HepG2 (cell line): ENCODE results near the gene LY6G5B. TPM values are rescaled to one million over a fixed set of nuclear protein-coding genes. Genes with fewer than 3 reads are reported as not detected.
A peak's percentile ranks its signal among the peaks of the same experiment; 100 is the strongest.

Experiments used
- HES4 ChIP-seq: sonication (generic); formaldehyde crosslinking; IDR thresholded peaks from 2 replicates; pipeline ENCODE4 v1.9.0; 2021; ENCODE audit warnings: mild to moderate bottlenecking, missing genetic modification reagents, borderline replicate concordance
- IKZF5 ChIP-seq: IDR thresholded peaks from 2 replicates; pipeline ENCODE4 v1.6.1; 2018; ENCODE audit warnings: missing genetic modification reagents, mild to moderate bottlenecking, missing compliant biosample characterization
- KMT2A ChIP-seq: sonication (generic); formaldehyde crosslinking; IDR thresholded peaks from 2 replicates; pipeline ENCODE4 v1.4.0; 2020; ENCODE audit warnings: missing genetic modification reagents
- MAFG ChIP-seq: sonication (generic); formaldehyde crosslinking; IDR thresholded peaks from 2 replicates; pipeline ENCODE4 v1.5.1; 2020; ENCODE audit warnings: mild to moderate bottlenecking, missing genetic modification reagents
- MIER2 ChIP-seq: IDR thresholded peaks from 2 replicates; pipeline ENCODE4 v1.6.1; 2016; ENCODE audit warnings: missing biosample characterization, missing genetic modification reagents
- NFE2L1 ChIP-seq: sonication (generic); formaldehyde crosslinking; IDR thresholded peaks from 2 replicates; pipeline ENCODE4 v1.4.0; 2020; ENCODE audit warnings: missing genetic modification reagents, mild to moderate bottlenecking, borderline replicate concordance
- PATZ1 ChIP-seq: sonication (generic); formaldehyde crosslinking; IDR thresholded peaks from 2 replicates; pipeline ENCODE4 v1.4.0; 2020; ENCODE audit warnings: missing genetic modification reagents
- PAX8 ChIP-seq: sonication (generic); formaldehyde crosslinking; IDR thresholded peaks from 2 replicates; pipeline ENCODE4 v1.8.0; 2022; ENCODE audit warnings: mild to moderate bottlenecking, missing genetic modification reagents, borderline replicate concordance
- PHF21A ChIP-seq: sonication (generic); formaldehyde crosslinking; IDR thresholded peaks from 2 replicates; pipeline ENCODE4 v1.5.0; 2020; ENCODE audit warnings: mild to moderate bottlenecking, missing genetic modification reagents
- RXRA ChIP-seq: sonication (generic); formaldehyde crosslinking; IDR thresholded peaks from 2 replicates; pipeline ENCODE4 v1.5.1; 2020; ENCODE audit warnings: missing genetic modification reagents
- SNAPC2 ChIP-seq: sonication (generic); formaldehyde crosslinking; IDR thresholded peaks from 2 replicates; pipeline ENCODE4 v1.8.1; 2022; ENCODE audit warnings: mild to moderate bottlenecking, missing genetic modification reagents
- SP2 ChIP-seq: sonication (generic); formaldehyde crosslinking; IDR thresholded peaks from 2 replicates; pipeline ENCODE4 v1.5.1; 2020; ENCODE audit warnings: mild to moderate bottlenecking, missing genetic modification reagents
- SSRP1 ChIP-seq: IDR thresholded peaks from 2 replicates; pipeline ENCODE4 v1.6.1; 2016; ENCODE audit warnings: control low read depth
- YEATS4 ChIP-seq: sonication (generic); formaldehyde crosslinking; IDR thresholded peaks from 2 replicates; pipeline ENCODE4 v1.4.0; 2020; ENCODE audit warnings: missing genetic modification reagents, borderline replicate concordance
- ZKSCAN1 ChIP-seq: fragments of 150-350 bp; IDR thresholded peaks from 2 replicates; pipeline ENCODE4 v1.6.1; 2014; ENCODE audit warnings: low read length
- ZNF3 ChIP-seq: IDR thresholded peaks from 2 replicates; pipeline ENCODE4 v1.7.0; 2017; ENCODE audit warnings: inconsistent platforms
- ZNF44 ChIP-seq: sonication (generic); formaldehyde crosslinking; IDR thresholded peaks from 2 replicates; pipeline ENCODE4 v1.5.1; 2020; ENCODE audit warnings: mild to moderate bottlenecking, missing genetic modification reagents
- ZNF451 ChIP-seq: sonication (generic); formaldehyde crosslinking; IDR thresholded peaks from 2 replicates; pipeline ENCODE4 v1.5.0; 2020; ENCODE audit warnings: mild to moderate bottlenecking, missing genetic modification reagents
- ZNF605 ChIP-seq: sonication (generic); formaldehyde crosslinking; IDR thresholded peaks from 2 replicates; pipeline ENCODE4 v1.8.0; 2022; ENCODE audit warnings: mild to moderate bottlenecking, missing genetic modification reagents
- ZNF749 ChIP-seq: sonication (generic); formaldehyde crosslinking; IDR thresholded peaks from 2 replicates; pipeline ENCODE4 v1.8.0; 2022; ENCODE audit warnings: mild to moderate bottlenecking, missing genetic modification reagents, moderate library complexity, borderline replicate concordance
- ZNF768 ChIP-seq: sonication (generic); formaldehyde crosslinking; IDR thresholded peaks from 2 replicates; pipeline ENCODE4 v1.4.0; 2020; ENCODE audit warnings: missing genetic modification reagents
- ZNF850 ChIP-seq: sonication (generic); formaldehyde crosslinking; conservative IDR thresholded peaks from 2 replicates; pipeline ENCODE4 v1.9.0; 2021; ENCODE audit warnings: mild to moderate bottlenecking, missing genetic modification reagents
- polyA plus RNA-seq, 8 experiments: library from polyadenylated mRNA; depleted of rRNA in 3 of 8; stranded (reverse) in 7 of 8; unstranded in 1 of 8; fragments of >200 nt; fragmentation: Illumina TruSeq in 4 of 8; extraction: Trizol in 4 of 8; gene quantifications; 2 replicates each; pipeline versions ENCODE4 v1.2.1 to v1.2.3, GENCODE V29; 2011 to 2016; ENCODE audit warnings: low read depth in 4 of 8, missing spikeins in 1 of 8, mixed read lengths in 1 of 8; ENCODE audit not compliant: insufficient read depth in 1 of 8
- total RNA-seq, 5 experiments: library from RNA; depleted of rRNA; stranded (reverse); fragments of >200 nt; fragmentation: Illumina TruSeq; extraction: Trizol; gene quantifications; 2 replicates each; pipeline ENCODE4 v1.2.3, GENCODE V29; 2016; ENCODE audit warnings: low read depth in 1 of 5

Gene LY6G5B
- total and polyA plus RNA-seq, 2 of the 13 experiments (the other 11 are each of a cell fraction or from before 2014, with no cell fraction given) = 7.8 to 15.7 TPM

- TF ChIP-seq PATZ1 (CRISPR knock-in tag) (peak; percentile 81), PHF21A (peak; percentile 98), ZNF768 (no peak), KMT2A (CRISPR knock-in tag) (peak; percentile 46; the same call in 1 of the 2 replicates), ZNF605 (peak; percentile 98), IKZF5 (CRISPR knock-in tag) (peak; percentile 98), NFE2L1 (CRISPR knock-in tag) (no peak), MIER2 (CRISPR knock-in tag) (peak; percentile 87), ZNF850 (CRISPR knock-in tag) (no peak), ZNF44 (CRISPR knock-in tag) (peak; percentile 98), ZKSCAN1 (0 out of 2 replicates have a peak, but pooled peaks have one; percentile 9), HES4 (CRISPR knock-in tag) (no peak), ZNF3 (CRISPR knock-in tag) (peak; percentile 93), SNAPC2 (CRISPR knock-in tag) (peak; percentile 97), SSRP1 (CRISPR knock-in tag) (peak; percentile 91), MAFG (CRISPR knock-in tag) (no peak), PAX8 (CRISPR knock-in tag) (peak; percentile 96), YEATS4 (peak; percentile 77; the same call in 1 of the 2 replicates), RXRA (CRISPR knock-in tag) (peak; percentile 93; the same call in 1 of the 2 replicates), ZNF749 (CRISPR knock-in tag) (no peak; the same call in 1 of the 2 replicates), ZNF451 (CRISPR knock-in tag) (peak; percentile 79; the same call in 1 of the 2 replicates), SP2 (CRISPR knock-in tag) (peak; percentile 39; the same call in 1 of the 2 replicates)
Measured at GRCh38 chr6:31655349-31656237, 14.2 kb upstream of the LY6G5B start, which contains the start of gene APOM (continued).
